ENCODE measurements around the gene C2CD4C.
"Not testable (repeated sequence)": the region's sequence is repeated elsewhere in the genome, so short reads cannot be mapped to it uniquely, and the experiment has no call there.

- not testable (repeated sequence) for TF ChIP-seq CTCF, POLR2A (IDR thresholded peaks at IDR 0.05)
These were observed 53.4 kb downstream of the C2CD4C start for GRCh38 chr19:355536-355935.
